ENCODE measurements around the gene SFMBT2. TPM values are rescaled to one million over a fixed set of nuclear protein-coding genes. Genes with fewer than 3 reads are reported as not detected.
"Not testable (repeated sequence)": the region's sequence is repeated elsewhere in the genome, so short reads cannot be mapped to it uniquely, and the experiment has no call there.

Gene SFMBT2
- total RNA-seq, 1 experiment from 2014 or later: 41.5 TPM

DNA sequence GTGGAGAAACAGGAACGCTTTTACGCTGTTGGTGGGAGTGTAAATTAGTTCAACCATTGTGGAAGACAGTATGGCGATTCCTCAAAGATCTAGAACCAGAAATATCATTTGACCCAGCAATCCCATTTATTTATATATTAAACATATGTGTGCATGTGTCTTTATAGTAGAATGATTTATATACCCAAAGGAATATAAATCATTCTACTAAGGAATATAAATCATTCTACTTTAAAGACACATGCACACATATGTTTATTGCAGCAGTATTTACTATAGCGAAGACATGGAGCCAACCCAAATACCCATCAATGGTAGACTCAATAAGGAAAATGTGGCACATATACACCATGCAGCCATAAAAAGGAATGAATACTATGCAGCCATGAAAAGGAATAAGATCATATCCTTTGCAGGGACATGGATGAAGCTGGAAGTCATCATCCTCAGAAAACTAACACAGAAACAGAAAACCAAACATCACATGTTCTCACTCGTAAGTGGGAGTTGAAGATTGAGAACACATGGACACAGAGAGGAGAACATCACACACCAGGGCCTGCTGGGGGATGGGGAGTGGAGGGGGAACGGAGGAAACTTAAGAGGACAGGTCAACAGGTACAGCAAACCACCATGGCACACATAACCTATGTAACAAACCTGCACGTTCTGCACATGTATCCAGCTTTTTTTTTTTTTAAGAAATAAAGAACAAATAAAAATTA, 111.1 kb downstream of the SFMBT2 start:
- not testable (repeated sequence) for H3K4me3 ChIP-seq (ENCODE audit: low read length); H2AFZ ChIP-seq (ENCODE audit: low read length); H3K9me2 ChIP-seq (replicated peaks; ENCODE audit: insufficient read depth, low read length); H3K27me3 ChIP-seq (ENCODE audit: low read length); DNase-seq; H3K36me3 ChIP-seq (ENCODE audit: insufficient read depth, low read length); H3K27ac ChIP-seq (ENCODE audit: low read length); H3K9me3 ChIP-seq (ENCODE audit: low read length); H3K9ac ChIP-seq (ENCODE audit: low read length); H3K4me2 ChIP-seq (ENCODE audit: low read depth, low read length, poor library complexity, severe bottlenecking)
- peaks cover 29% of the 10 kb centered on the region for H3K4me1 ChIP-seq (ENCODE audit: low read length)
- peaks cover 99% of the 10 kb centered on the region for H3K79me2 ChIP-seq (ENCODE audit: low read length)
- H4K20me1 ChIP-seq (ENCODE audit: insufficient read depth, low read depth, low read length): peaks cover 18% of the 10 kb centered on the region

DNA sequence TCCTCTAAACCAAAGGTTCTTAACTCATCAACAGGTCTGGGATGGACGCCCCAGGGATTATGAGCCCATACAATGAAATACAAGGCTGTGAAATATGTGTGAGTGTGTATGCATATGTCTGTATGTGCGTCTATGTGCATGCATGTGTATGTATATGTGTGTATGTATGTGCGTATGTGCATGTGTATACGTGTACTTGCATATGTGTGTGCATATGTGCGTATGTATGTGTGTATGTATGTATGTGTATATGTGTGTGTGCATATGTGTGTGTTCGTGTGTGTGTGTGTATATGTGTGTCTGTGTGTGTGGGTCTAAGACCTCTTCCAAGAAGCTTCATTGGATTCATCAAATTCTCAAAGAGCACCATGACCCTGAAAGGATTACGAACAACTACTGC, 112.3 kb downstream of the SFMBT2 start:
- H3K4me1 ChIP-seq (ENCODE audit: low read length): peaks cover 42% of the 10 kb centered on the region
- H3K9ac ChIP-seq (ENCODE audit: low read length): no peak overlapping the region
- peaks cover 99% of the 10 kb centered on the region for H3K79me2 ChIP-seq (ENCODE audit: low read length)
- no peak overlapping the region for H3K4me3 ChIP-seq (ENCODE audit: low read length)
- no peaks in the 10 kb centered on the region for H3K9me3 ChIP-seq (ENCODE audit: low read length)
- no peak overlapping the region for H3K4me2 ChIP-seq (ENCODE audit: low read depth, low read length, poor library complexity, severe bottlenecking)
- H3K27ac ChIP-seq (ENCODE audit: low read length): no peak overlapping the region
- no peaks in the 10 kb centered on the region for H3K27me3 ChIP-seq (ENCODE audit: low read length)
- H3K9me2 ChIP-seq (replicated peaks; ENCODE audit: insufficient read depth, low read length): no peaks in the 10 kb centered on the region
- H3K36me3 ChIP-seq (ENCODE audit: insufficient read depth, low read length): peaks cover 4% of the 10 kb centered on the region; the same call in 1 of the 2 replicates
- no peak for DNase-seq
- H2AFZ ChIP-seq (ENCODE audit: low read length): no peak overlapping the region
- peaks cover 23% of the 10 kb centered on the region for H4K20me1 ChIP-seq (ENCODE audit: insufficient read depth, low read depth, low read length)

DNA sequence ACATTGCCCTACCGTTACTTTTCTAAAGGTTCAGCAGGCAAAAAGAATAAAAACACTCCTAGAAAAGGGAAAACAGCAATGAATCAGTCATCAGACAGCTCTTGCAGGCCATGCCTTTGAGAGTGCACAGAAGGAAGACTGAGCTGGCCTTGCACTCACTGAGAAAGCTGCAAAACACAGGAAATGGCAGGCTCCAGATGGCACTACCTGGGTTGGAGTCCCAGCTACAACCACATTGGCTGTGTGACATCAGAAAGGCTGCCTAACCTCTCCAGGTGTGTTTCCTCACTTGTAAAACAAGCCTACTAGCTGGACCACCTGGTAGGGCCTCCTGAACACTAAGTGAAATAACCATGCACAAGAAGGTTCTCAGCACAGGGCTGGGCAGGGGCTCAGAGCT, 113.7 kb downstream of the SFMBT2 start:
- Histone ChIP-seq H3K27me3 (ENCODE audit: low read length) (no peaks in the 10 kb centered on the region), H3K4me1 (ENCODE audit: low read length) (peaks cover 56% of the 10 kb centered on the region), H2AFZ (ENCODE audit: low read length) (no peak overlapping the region), H3K9me2 (replicated peaks; ENCODE audit: insufficient read depth, low read length) (no peaks in the 10 kb centered on the region), H3K9ac (ENCODE audit: low read length) (no peak overlapping the region), H3K36me3 (ENCODE audit: insufficient read depth, low read length) (peaks cover 8% of the 10 kb centered on the region; the same call in 1 of the 2 replicates), H3K27ac (ENCODE audit: low read length) (no peak overlapping the region), H3K4me3 (ENCODE audit: low read length) (no peak overlapping the region), H3K4me2 (ENCODE audit: low read depth, low read length, poor library complexity, severe bottlenecking) (no peak overlapping the region), H4K20me1 (ENCODE audit: insufficient read depth, low read depth, low read length) (peaks cover 26% of the 10 kb centered on the region), H3K9me3 (ENCODE audit: low read length) (no peaks in the 10 kb centered on the region), H3K79me2 (ENCODE audit: low read length) (peaks cover 99% of the 10 kb centered on the region)
- no peak for DNase-seq

DNA sequence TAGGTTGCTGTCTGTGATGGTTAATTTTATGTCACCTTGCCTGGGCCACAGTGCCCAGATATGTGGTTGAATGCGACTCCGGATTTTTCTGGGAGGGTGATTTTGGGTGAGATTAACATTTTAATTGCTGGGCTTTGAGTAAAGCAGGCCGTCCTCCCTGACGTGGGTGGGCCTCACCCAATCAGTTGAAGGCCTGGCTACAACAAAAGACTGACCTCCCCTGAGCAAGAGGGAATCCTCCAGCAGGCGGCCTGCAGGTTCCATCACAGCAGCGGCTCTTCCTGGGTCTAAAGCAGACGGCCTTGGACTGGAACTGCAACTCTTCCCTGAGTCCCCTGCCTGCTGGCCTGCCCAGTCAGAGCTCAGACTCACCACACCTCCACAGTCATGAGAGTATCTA, 114.2 kb downstream of the SFMBT2 start:
- Histone ChIP-seq H3K4me2 (ENCODE audit: low read depth, low read length, poor library complexity, severe bottlenecking) (no peak overlapping the region), H3K9me2 (replicated peaks; ENCODE audit: insufficient read depth, low read length) (no peaks in the 10 kb centered on the region), H2AFZ (ENCODE audit: low read length) (no peak overlapping the region), H3K4me1 (ENCODE audit: low read length) (peaks cover 61% of the 10 kb centered on the region), H3K27ac (ENCODE audit: low read length) (no peak overlapping the region), H3K36me3 (ENCODE audit: insufficient read depth, low read length) (peaks cover 10% of the 10 kb centered on the region; the same call in 1 of the 2 replicates), H3K27me3 (ENCODE audit: low read length) (no peaks in the 10 kb centered on the region), H4K20me1 (ENCODE audit: insufficient read depth, low read depth, low read length) (peaks cover 26% of the 10 kb centered on the region), H3K9ac (ENCODE audit: low read length) (no peak overlapping the region), H3K79me2 (ENCODE audit: low read length) (peaks cover 99% of the 10 kb centered on the region), H3K4me3 (ENCODE audit: low read length) (no peak overlapping the region), H3K9me3 (ENCODE audit: low read length) (no peaks in the 10 kb centered on the region)
- no peak for DNase-seq

DNA sequence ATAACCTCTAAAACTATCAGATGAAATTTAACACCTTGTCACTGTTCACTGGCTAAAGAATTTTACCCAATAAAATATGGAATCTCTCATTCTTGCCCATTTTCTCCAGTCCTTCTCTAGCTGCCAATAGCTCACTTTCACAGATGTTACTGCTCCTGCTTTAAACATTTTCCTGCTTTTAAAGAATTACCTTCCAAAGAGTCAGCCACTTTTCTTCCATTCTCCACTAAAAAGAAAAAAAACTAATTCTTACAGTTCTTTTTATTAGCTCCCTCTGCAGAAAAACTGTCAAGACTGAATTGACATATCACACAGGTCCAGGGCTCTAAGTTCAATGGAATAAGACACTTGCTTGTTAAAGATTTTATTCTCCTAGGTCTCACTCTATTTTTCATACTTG, 114.8 kb downstream of the SFMBT2 start:
- no peak overlapping the region for H2AFZ ChIP-seq (ENCODE audit: low read length)
- H3K36me3 ChIP-seq (ENCODE audit: insufficient read depth, low read length): peaks cover 9% of the 10 kb centered on the region; the same call in 1 of the 2 replicates
- H3K9me2 ChIP-seq (replicated peaks; ENCODE audit: insufficient read depth, low read length): no peaks in the 10 kb centered on the region
- no peaks in the 10 kb centered on the region for H3K9me3 ChIP-seq (ENCODE audit: low read length)
- no peak overlapping the region for H3K4me2 ChIP-seq (ENCODE audit: low read depth, low read length, poor library complexity, severe bottlenecking)
- no peak for DNase-seq
- H3K79me2 ChIP-seq (ENCODE audit: low read length): peaks cover 99% of the 10 kb centered on the region
- peak overlapping the region; percentile 26; the same call in 1 of the 2 replicates for H3K27ac ChIP-seq (ENCODE audit: low read length)
- H4K20me1 ChIP-seq (ENCODE audit: insufficient read depth, low read depth, low read length): peaks cover 26% of the 10 kb centered on the region
- peaks cover 64% of the 10 kb centered on the region for H3K4me1 ChIP-seq (ENCODE audit: low read length)
- no peak overlapping the region for H3K4me3 ChIP-seq (ENCODE audit: low read length)
- H3K9ac ChIP-seq (ENCODE audit: low read length): no peak overlapping the region
- H3K27me3 ChIP-seq (ENCODE audit: low read length): no peaks in the 10 kb centered on the region

DNA sequence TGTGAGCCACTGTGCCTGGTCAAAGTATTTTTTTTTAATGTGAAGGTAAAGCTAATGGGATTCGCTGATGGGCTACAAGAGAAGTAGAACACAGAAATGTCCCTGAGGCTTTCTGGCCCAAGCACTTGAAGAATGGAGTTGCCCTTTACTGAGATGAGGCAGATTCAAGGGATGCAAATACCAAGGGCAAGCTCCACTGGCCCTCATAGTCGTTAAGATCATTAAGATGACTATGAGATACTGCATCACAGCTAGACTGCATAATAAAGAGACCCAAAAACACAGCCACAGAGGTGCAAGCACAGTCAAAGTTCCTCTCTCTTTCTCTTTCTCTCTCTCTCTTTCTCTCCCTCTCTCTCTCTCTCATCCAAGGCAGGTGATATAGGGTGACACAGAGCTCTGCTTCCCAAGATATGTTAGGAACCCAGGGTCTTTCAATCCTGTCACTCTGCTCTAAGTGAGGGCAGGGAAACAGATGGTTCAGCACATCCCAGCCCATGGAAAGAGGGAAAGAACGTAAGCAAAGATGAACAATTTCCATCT, 117.4 kb downstream of the SFMBT2 start:
- Histone ChIP-seq H3K27me3 (ENCODE audit: low read length) (no peaks in the 10 kb centered on the region), H3K79me2 (ENCODE audit: low read length) (peaks cover 100% of the 10 kb centered on the region), H3K4me2 (ENCODE audit: low read depth, low read length, poor library complexity, severe bottlenecking) (peak overlapping the region; percentile 30), H4K20me1 (ENCODE audit: insufficient read depth, low read depth, low read length) (peaks cover 32% of the 10 kb centered on the region), H3K27ac (ENCODE audit: low read length) (peak overlapping the region; percentile 69), H3K9me3 (ENCODE audit: low read length) (no peaks in the 10 kb centered on the region), H3K9ac (ENCODE audit: low read length) (no peak overlapping the region; the same call in 1 of the 2 replicates), H3K4me1 (ENCODE audit: low read length) (peaks cover 78% of the 10 kb centered on the region), H2AFZ (ENCODE audit: low read length) (no peak overlapping the region), H3K9me2 (replicated peaks; ENCODE audit: insufficient read depth, low read length) (no peaks in the 10 kb centered on the region), H3K36me3 (ENCODE audit: insufficient read depth, low read length) (peaks cover 6% of the 10 kb centered on the region; the same call in 1 of the 2 replicates), H3K4me3 (ENCODE audit: low read length) (no peak overlapping the region)
- DNase-seq: peak; percentile 67

DNA sequence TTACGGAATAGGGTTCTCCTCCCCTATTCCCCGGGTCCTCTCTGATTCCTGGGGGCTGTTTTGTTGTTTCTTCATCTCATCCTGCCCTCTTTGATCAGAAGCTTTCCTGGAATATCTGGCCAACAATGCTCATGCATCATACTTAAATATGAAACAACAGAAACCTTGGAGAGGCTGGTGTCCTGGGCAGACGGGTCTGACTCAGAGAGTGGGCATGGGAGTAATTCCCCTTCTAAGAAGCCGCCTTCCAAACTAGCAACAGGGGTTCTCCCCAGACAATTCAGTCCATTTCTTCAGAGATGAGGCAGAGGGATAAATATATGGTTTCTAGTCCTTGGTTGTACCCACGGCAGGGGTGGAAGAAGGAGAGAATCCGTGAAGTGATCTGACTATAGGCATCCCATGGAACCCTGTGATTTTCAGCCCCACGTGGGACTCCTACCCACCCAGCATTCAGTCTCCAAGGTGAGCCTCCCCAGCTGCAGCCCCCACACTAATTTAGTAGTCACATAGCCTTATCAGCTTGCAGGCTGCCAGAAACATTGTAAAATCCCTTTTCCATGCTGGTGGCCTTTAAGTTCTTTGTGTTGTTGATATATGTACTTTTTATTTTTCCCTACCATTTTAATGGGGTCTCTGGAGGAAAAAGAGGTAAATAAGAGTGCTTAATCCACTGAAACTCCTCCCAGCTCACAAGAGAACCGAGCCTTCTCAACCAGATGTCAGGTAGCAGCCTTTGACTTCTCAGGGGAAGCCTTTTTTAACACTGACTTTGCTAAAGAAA, 119.2 kb downstream of the SFMBT2 start:
- Histone ChIP-seq H3K79me2 (ENCODE audit: low read length) (peaks cover 99% of the 10 kb centered on the region), H3K36me3 (ENCODE audit: insufficient read depth, low read length) (peaks cover 6% of the 10 kb centered on the region; the same call in 1 of the 2 replicates), H3K4me1 (ENCODE audit: low read length) (peaks cover 85% of the 10 kb centered on the region), H4K20me1 (ENCODE audit: insufficient read depth, low read depth, low read length) (peaks cover 24% of the 10 kb centered on the region), H3K9ac (ENCODE audit: low read length) (no peak overlapping the region), H3K4me3 (ENCODE audit: low read length) (no peak overlapping the region), H3K4me2 (ENCODE audit: low read depth, low read length, poor library complexity, severe bottlenecking) (no peak overlapping the region), H3K27me3 (ENCODE audit: low read length) (no peaks in the 10 kb centered on the region), H3K9me3 (ENCODE audit: low read length) (no peaks in the 10 kb centered on the region), H2AFZ (ENCODE audit: low read length) (no peak overlapping the region), H3K27ac (ENCODE audit: low read length) (peak overlapping the region; percentile 51; the same call in 1 of the 2 replicates), H3K9me2 (replicated peaks; ENCODE audit: insufficient read depth, low read length) (no peaks in the 10 kb centered on the region)
- no peak for DNase-seq
